Mucosa of descending colon (tissue), 3 donors: ENCODE results near the gene RTN1. TPM values are rescaled to one million over a fixed set of nuclear protein-coding genes. Genes with fewer than 3 reads are reported as not detected.

Experiments
- ATAC-seq: fragments of 200-7000 bp; cut with Tn5 transposase; one replicate; pipeline ENCODE4 v1.9.1; 2020; ENCODE audit warnings: mild to moderate bottlenecking, moderate library complexity
- DNase-seq, 3 donors: peaks; one replicate each; pipeline ENCODE4 v3.0.0-alpha.2; 2020
- H3K36me3 ChIP-seq: fragments of 200-600 bp; one replicate; pipeline ENCODE4 v1.8.0; 2021; ENCODE audit warnings: low read depth, mild to moderate bottlenecking
- H3K4me1 ChIP-seq: fragments of 200-600 bp; one replicate; pipeline ENCODE4 v1.8.0; 2021; ENCODE audit warnings: low read depth, mild to moderate bottlenecking
- H3K4me3 ChIP-seq: fragments of 200-600 bp; one replicate; pipeline ENCODE4 v1.8.0; 2021; ENCODE audit warnings: mild to moderate bottlenecking
- H3K9me3 ChIP-seq: fragments of 200-600 bp; one replicate; pipeline ENCODE4 v1.8.0; 2021; ENCODE audit warnings: mild to moderate bottlenecking
- CTCF ChIP-seq: fragments of 200-600 bp; IDR thresholded peaks from one replicate; pipeline ENCODE4 v1.8.0; 2022; ENCODE audit warnings: antibody characterized with exemption, mild to moderate bottlenecking
- intact Hi-C, 2 donors: fragments of 100-400 bp; cut with DNase I in 1 of 2; cut with micrococcal nuclease in 1 of 2; formaldehyde crosslinking; loops; one replicate each; pipeline versions ENCODE4 v1.11.0 to v1.11.1; 2022; cut with DNase I, micrococcal nuclease
- total RNA-seq, 3 donors: library from RNA; stranded (reverse); fragmentation: NEBNext Ultra II Directional in 2 of 3; extraction: Animal tissue kit (Norgen Biotek cat#: 25700) in 2 of 3; gene quantifications; one replicate each; pipeline versions ENCODE4 v1.2.1 to v1.2.4, GENCODE V29; 2021 to 2023
- donor health status: DM: no; HTN: no; CAD: no; lungs with moderate emphysema.
- donor health status: DM: no; HTN: no; CAD: no.
- donor health status: DM: no; HTN: yes; CAD: no.

The RTN1 gene
- total RNA-seq, 3 donors from 2014 or later = 1.2 to 15.9 (median 3.8) TPM

DNA sequence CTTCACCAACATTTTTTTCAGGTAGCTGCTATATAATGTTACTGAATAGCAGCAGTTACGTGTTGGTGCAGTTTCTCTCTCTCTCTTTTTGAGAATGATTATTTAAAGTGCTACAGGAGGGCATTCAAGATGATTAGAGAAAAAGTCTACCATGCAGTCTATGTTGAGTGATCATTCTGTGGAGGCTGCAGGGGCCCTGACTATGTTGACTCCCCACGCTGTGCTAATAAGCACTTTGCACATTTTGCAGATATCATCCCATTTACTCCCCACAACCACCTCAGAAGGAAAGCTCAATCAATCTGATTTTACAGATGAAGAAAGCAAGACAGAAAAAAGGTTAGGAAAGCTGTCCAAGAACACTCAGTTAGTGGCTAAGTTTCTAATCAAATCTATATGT lies 87.8 kb downstream of the RTN1 start:
- TF ChIP-seq CTCF = no peak
- no peak for ATAC-seq
- H3K4me3 ChIP-seq = no peak overlapping the region
- H3K9me3 ChIP-seq = no peaks in the 10 kb centered on the region
- DNase-seq = no peak
- no peaks in the 10 kb centered on the region for H3K36me3 ChIP-seq
- no peaks in the 10 kb centered on the region for H3K4me1 ChIP-seq
- intact Hi-C loops = no loop called here

DNA sequence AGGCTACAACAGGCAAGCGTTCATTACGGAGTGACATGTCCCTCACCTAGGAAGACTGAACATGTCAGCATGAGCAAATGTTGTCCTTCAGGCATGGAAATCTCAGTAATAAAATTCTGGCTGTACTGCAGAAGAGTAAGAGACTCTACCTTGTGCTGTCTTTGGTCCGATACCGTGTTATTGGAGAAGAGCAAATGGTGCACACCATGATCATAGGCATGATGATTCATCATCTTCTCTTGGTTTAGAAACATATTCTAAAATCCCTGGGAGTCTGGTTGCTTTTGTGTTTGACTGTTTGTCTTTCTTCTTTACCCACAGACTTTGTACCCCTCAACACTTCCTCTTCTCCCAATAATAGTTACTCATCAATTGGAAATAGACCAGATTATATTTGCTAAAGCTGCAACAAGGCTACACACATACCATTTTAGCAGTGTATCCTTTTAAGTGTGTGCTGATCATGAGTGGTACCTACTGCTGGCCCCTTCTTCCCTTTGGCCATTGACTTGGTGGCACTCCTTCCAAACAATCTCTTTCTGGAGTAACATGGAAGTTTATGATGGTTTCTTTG lies 93.5 kb downstream of the RTN1 start:
- no peak for ATAC-seq
- intact Hi-C loops = no loop called here
- no peaks in the 10 kb centered on the region for H3K36me3 ChIP-seq

DNA sequence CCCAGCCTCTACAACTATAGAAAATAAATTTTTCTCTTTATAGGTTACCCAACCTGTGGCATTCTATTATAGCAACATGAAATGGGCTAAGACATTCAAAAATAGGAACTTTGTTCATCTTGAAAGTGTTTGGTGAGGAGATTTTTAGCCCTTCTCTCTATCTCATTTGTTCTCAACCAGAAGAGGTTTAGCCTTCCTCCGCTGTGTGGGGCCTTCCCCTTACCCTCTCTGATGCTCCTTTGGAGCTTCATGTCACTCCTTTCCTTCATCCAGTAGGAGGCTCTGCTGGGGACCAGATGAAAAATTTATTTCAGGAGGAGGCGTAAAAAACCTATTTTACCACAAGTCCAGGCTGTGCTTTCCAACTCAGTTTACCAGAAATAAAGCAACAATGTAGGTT lies 94.1 kb downstream of the RTN1 start:
- Histone ChIP-seq H3K4me3 (no peak overlapping the region), H3K9me3 (no peaks in the 10 kb centered on the region), H3K36me3 (no peaks in the 10 kb centered on the region), H3K4me1 (no peaks in the 10 kb centered on the region)
- intact Hi-C loops = no loop called here
- TF ChIP-seq CTCF = no peak
- no peak for ATAC-seq
- DNase-seq = no peak

More for the DNA sequence above, 93.5 kb downstream of the RTN1 start:
- H3K4me3 ChIP-seq = no peak overlapping the region
- DNase-seq = no peak
- no peaks in the 10 kb centered on the region for H3K4me1 ChIP-seq
- TF ChIP-seq CTCF = no peak
- H3K9me3 ChIP-seq = no peaks in the 10 kb centered on the region

GRCh38 chr14:59772233-59772632 lies 98.3 kb downstream of the RTN1 start:
- ATAC-seq (no peak), DNase-seq (no peak)
- Histone ChIP-seq H3K4me1 (no peaks in the 10 kb centered on the region), H3K4me3 (no peak overlapping the region), H3K36me3 (no peaks in the 10 kb centered on the region), H3K9me3 (no peaks in the 10 kb centered on the region)
- intact Hi-C loops = no loop called here
- no peak for TF ChIP-seq CTCF

GRCh38 chr14:59771577-59771976 lies 99.0 kb downstream of the RTN1 start:
- DNase-seq = no peak
- Histone ChIP-seq H3K4me1 (no peaks in the 10 kb centered on the region), H3K36me3 (no peaks in the 10 kb centered on the region), H3K4me3 (no peak overlapping the region), H3K9me3 (no peaks in the 10 kb centered on the region)
- TF ChIP-seq CTCF = no peak
- intact Hi-C loops = no loop called here
- ATAC-seq = no peak

- Histone ChIP-seq H3K36me3 (no peaks in the 10 kb centered on the region), H3K4me3 (no peak overlapping the region), H3K4me1 (no peaks in the 10 kb centered on the region), H3K9me3 (no peaks in the 10 kb centered on the region)
- intact Hi-C loops = no loop called here
- no peak for TF ChIP-seq CTCF
- ATAC-seq (peak; percentile 23), DNase-seq (no peak)
Measured at GRCh38 chr14:59769586-59769985, 101.0 kb downstream of the RTN1 start.
